H1 (cell line): ENCODE measurements around the gene TSEN34. TPM values are rescaled to one million over a fixed set of nuclear protein-coding genes. Genes with fewer than 3 reads are reported as not detected.

ENCODE experiments used
- CTCF ChIA-PET: fragments of 300-600 bp; sonication (Branson Sonifier 250); formaldehyde crosslinking; loops from one replicate; lab custom pipeline; 2021; ENCODE audit not compliant: partially characterized antibody; lab: Charles Lee
- POLR2A ChIA-PET: fragments of 300-600 bp; sonication (Branson Sonifier 250); formaldehyde crosslinking; loops from one replicate; lab custom pipeline; 2021; ENCODE audit warnings: inconsistent platforms; ENCODE audit not compliant: partially characterized antibody; lab: Charles Lee
- DNase-seq, 2 experiments: peaks; one replicate each; pipeline versions ENCODE4 v3.0.0 to v3.0.0-alpha.2; 2010 to 2022; ENCODE audit warnings: low spot score in 2 of 2, low read depth in 1 of 2, mixed read lengths in 1 of 2
- FAIRE-seq: peaks from 2 replicates; lab custom pipeline; 2011; peaks lifted over from hg19 to GRCh38; lab: Jason Lieb, UNC
- H2AFZ ChIP-seq: 2 replicates; pipeline ENCODE4 v1.8.1; 2012; ENCODE audit warnings: low read length, inconsistent platforms
- H2AK5ac ChIP-seq: 2 replicates; pipeline ENCODE4 v1.6.1; 2013; ENCODE audit warnings: low read depth, low read length
- H2BK120ac ChIP-seq: replicated peaks from 2 replicates; pipeline ENCODE3; 2013; ENCODE audit warnings: low read depth, low read length, inconsistent platforms
- H2BK12ac ChIP-seq: 2 replicates; pipeline ENCODE4 v1.6.1; 2013; ENCODE audit warnings: low read depth, low read length
- H2BK15ac ChIP-seq: 2 replicates; pipeline ENCODE4 v1.6.1; 2013; ENCODE audit warnings: low read length
- H2BK20ac ChIP-seq: 2 replicates; pipeline ENCODE4 v1.6.1; 2013; ENCODE audit warnings: low read length
- H2BK5ac ChIP-seq: 2 replicates; pipeline ENCODE4 v1.6.1; 2013; ENCODE audit warnings: low read depth, low read length
- H3K14ac ChIP-seq: 2 replicates; pipeline ENCODE4 v1.6.1; 2013; ENCODE audit warnings: inconsistent platforms; ENCODE audit not compliant: insufficient read length
- H3K18ac ChIP-seq: 2 replicates; pipeline ENCODE4 v1.6.1; 2013; ENCODE audit warnings: low read length; ENCODE audit errors: extremely low read depth
- H3K23ac ChIP-seq: 2 replicates; pipeline ENCODE4 v1.6.1; 2013; ENCODE audit warnings: inconsistent platforms; ENCODE audit not compliant: insufficient read length
- H3K23me2 ChIP-seq: 2 replicates; pipeline ENCODE4 v1.6.1; 2013; ENCODE audit warnings: low read depth, low read length
- H3K27ac ChIP-seq: 2 replicates; pipeline ENCODE4 v1.6.1; 2011; ENCODE audit warnings: low read depth, low read length, inconsistent platforms
- H3K27me3 ChIP-seq, 4 experiments: replicated peaks in 1 of 4; 1 replicate in 1 of 4; 2 replicates in 3 of 4; pipeline versions ENCODE4 v1.6.1 to v1.8.1; 2011 to 2013; ENCODE audit warnings: low read length in 3 of 4, mild to moderate bottlenecking in 3 of 4, inconsistent platforms in 2 of 4, mixed read lengths in 2 of 4, moderate library complexity in 1 of 4; ENCODE audit not compliant: control insufficient read depth in 3 of 4, insufficient read depth in 3 of 4; ENCODE audit errors: extremely low read depth in 1 of 4
- H3K36me3 ChIP-seq, 4 experiments: 2 replicates each; pipeline versions ENCODE4 v1.6.1 to v1.8.1; 2011 to 2013; ENCODE audit warnings: mild to moderate bottlenecking in 4 of 4, low read length in 3 of 4, moderate library complexity in 2 of 4, control low read depth in 1 of 4, inconsistent platforms in 1 of 4; ENCODE audit not compliant: insufficient read depth in 4 of 4, control insufficient read depth in 2 of 4
- H3K4ac ChIP-seq: replicated peaks from 2 replicates; pipeline ENCODE3; 2013; ENCODE audit warnings: low read length, low read depth, mixed read lengths, inconsistent platforms; ENCODE audit not compliant: insufficient read length
- H3K4me1 ChIP-seq, 4 experiments: replicated peaks in 1 of 4; 1 replicate in 1 of 4; 2 replicates in 3 of 4; pipeline versions ENCODE4 v1.6.1 to v1.8.1; 2011 to 2013; ENCODE audit warnings: low read length in 3 of 4, inconsistent platforms in 2 of 4, mixed read lengths in 1 of 4; ENCODE audit not compliant: insufficient read depth in 4 of 4, control insufficient read depth in 3 of 4
- H3K4me2 ChIP-seq, 2 experiments: 2 replicates each; pipeline versions ENCODE4 v1.6.1 to v1.8.1; 2011 to 2013; ENCODE audit warnings: low read depth in 2 of 2, low read length in 2 of 2, control low read depth in 1 of 2, inconsistent platforms in 1 of 2, mild to moderate bottlenecking in 1 of 2; ENCODE audit not compliant: insufficient read depth in 1 of 2
- H3K4me3 ChIP-seq, 4 experiments: fragments of 200-600, 300-600 bp in 1 of 4; sonication (generic), shearing (Covaris generic), sonication (Bioruptor Twin) in 1 of 4; 2 replicates each; pipeline versions ENCODE4 v1.5.1 to v1.8.1; 2011 to 2016; ENCODE audit warnings: low read length in 4 of 4, low read depth in 3 of 4, control low read depth in 2 of 4, inconsistent platforms in 2 of 4, mild to moderate bottlenecking in 2 of 4, mixed read lengths in 1 of 4, moderate library complexity in 1 of 4; ENCODE audit not compliant: insufficient read depth in 2 of 4; ENCODE audit errors: extremely low read depth in 1 of 4
- H3K56ac ChIP-seq: replicated peaks from 2 replicates; pipeline ENCODE3; 2013; ENCODE audit warnings: low read depth, mild to moderate bottlenecking, mixed read lengths, low read length, inconsistent platforms; ENCODE audit not compliant: insufficient read length
- H3K79me1 ChIP-seq: 2 replicates; pipeline ENCODE4 v1.6.1; 2013; ENCODE audit warnings: low read depth, low read length, control low read depth
- H3K79me2 ChIP-seq, 2 experiments: 2 replicates each; pipeline versions ENCODE4 v1.6.1 to v1.8.1; 2012 to 2013; ENCODE audit warnings: low read length in 2 of 2, mild to moderate bottlenecking in 2 of 2, inconsistent platforms in 1 of 2; ENCODE audit not compliant: insufficient read depth in 2 of 2, control insufficient read depth in 1 of 2
- H3K9ac ChIP-seq, 4 experiments: replicated peaks in 1 of 4; 1 replicate in 1 of 4; 2 replicates in 3 of 4; pipeline versions ENCODE4 v1.6.1 to v1.8.1; 2011 to 2013; ENCODE audit warnings: low read depth in 3 of 4, low read length in 3 of 4, control low read depth in 2 of 4, mild to moderate bottlenecking in 2 of 4, moderate library complexity in 2 of 4, inconsistent platforms in 1 of 4; ENCODE audit errors: extremely low read depth in 1 of 4
- H3K9me3 ChIP-seq, 2 experiments: 2 replicates each; pipeline versions ENCODE4 v1.6.1 to v1.8.1; 2012 to 2013; ENCODE audit warnings: mild to moderate bottlenecking in 2 of 2, moderate library complexity in 2 of 2, control low read depth in 1 of 2, inconsistent platforms in 1 of 2, low read depth in 1 of 2, low read length in 1 of 2, mixed read lengths in 1 of 2; ENCODE audit not compliant: insufficient read depth in 2 of 2
- H4K20me1 ChIP-seq, 2 experiments: replicated peaks in 1 of 2; 2 replicates each; pipeline versions ENCODE3 to v1.8.1; 2011 to 2013; ENCODE audit warnings: inconsistent platforms in 2 of 2, low read length in 2 of 2, mild to moderate bottlenecking in 1 of 2; ENCODE audit not compliant: insufficient read depth in 2 of 2, control insufficient read depth in 1 of 2
- H4K5ac ChIP-seq: 2 replicates; pipeline ENCODE4 v1.6.1; 2013; ENCODE audit warnings: low read length, low read depth, mixed read lengths, inconsistent platforms; ENCODE audit not compliant: insufficient read length
- H4K8ac ChIP-seq: 2 replicates; pipeline ENCODE4 v1.8.0; 2013; ENCODE audit warnings: mild to moderate bottlenecking, moderate library complexity, low read length, inconsistent platforms; ENCODE audit not compliant: insufficient read depth; ENCODE audit errors: extremely low read depth
- H4K91ac ChIP-seq: replicated peaks from 2 replicates; pipeline ENCODE3; 2013; ENCODE audit warnings: low read length, mixed read lengths, inconsistent platforms; ENCODE audit not compliant: insufficient read length
- ASH2L ChIP-seq: fragments of 200-600, 300-600 bp; sonication (generic); IDR thresholded peaks from one replicate; pipeline ENCODE4 v1.7.1; 2017; ENCODE audit warnings: low read length
- JUND ChIP-seq: IDR thresholded peaks from 2 replicates; pipeline ENCODE4 v1.6.1; 2011; ENCODE audit warnings: mild to moderate bottlenecking, improper control_type of control experiment, low read length
- KDM5A ChIP-seq: fragments of 200-600 bp; IDR thresholded peaks from 2 replicates; pipeline ENCODE4 v1.7.1; 2012; ENCODE audit warnings: mild to moderate bottlenecking, low read length, inconsistent platforms, mixed read lengths
- POLR2A ChIP-seq, 2 experiments: IDR thresholded peaks; 1 replicate in 1 of 2; 2 replicates in 1 of 2; pipeline ENCODE4 v1.6.1; 2011; ENCODE audit warnings: low read depth in 2 of 2, low read length in 2 of 2, mild to moderate bottlenecking in 2 of 2; ENCODE audit errors: control extremely low read depth in 1 of 2
- POLR2AphosphoS5 ChIP-seq: IDR thresholded peaks from 2 replicates; pipeline ENCODE4 v1.6.1; 2011; ENCODE audit warnings: low read depth, low read length
- TAF7 ChIP-seq: optimal IDR thresholded peaks from 2 replicates; pipeline ENCODE3; 2011; ENCODE audit warnings: low read depth, mild to moderate bottlenecking, inconsistent platforms, low read length, moderate library complexity, borderline replicate concordance
- WGBS, 2 experiments: shearing (Covaris generic) in 1 of 2; methylation state at CpG; one replicate each; pipeline versions ENCODE4 v1.1.6 to v1.1.7; 2013 to 2015; ENCODE audit warnings: low lambda C conversion rate in 2 of 2, mixed read lengths in 2 of 2, inconsistent platforms in 1 of 2, low coverage in 1 of 2, missing lambda C conversion rate in 1 of 2; ENCODE audit not compliant: insufficient replicate concordance in 2 of 2, insufficient coverage in 1 of 2, insufficient read length in 1 of 2; ENCODE audit errors: extremely low coverage in 1 of 2, missing lambda C conversion rate in 1 of 2; 5-methylcytosine and 5-hydroxymethylcytosine counted together
- polyA plus RNA-seq, 7 experiments: library from polyadenylated mRNA; depleted of rRNA in 3 of 7; stranded (reverse) in 5 of 7; unstranded in 2 of 7; fragments of >200 nt in 5 of 7; fragments of 200-250 nt in 2 of 7; gene quantifications; 1 replicate in 5 of 7; 2 replicates in 1 of 7; 4 replicates in 1 of 7; pipeline versions ENCODE4 v1.2.1 to v1.2.3, GENCODE V29; 2011 to 2013; ENCODE audit warnings: missing spikeins in 2 of 7, mixed read lengths in 2 of 7
- total RNA-seq: library from RNA; stranded (reverse); fragmentation: NEBNext Ultra II Directional; extraction: Animal tissue kit (Norgen Biotek cat#: 25700); gene quantifications from 2 replicates; pipeline ENCODE4 v1.2.1, GENCODE V29; 2021

TSEN34 gene
- total and polyA plus RNA-seq, 2 of the 8 experiments (the other 6 are each of a cell fraction or from before 2014, with no cell fraction given): 22.5 to 52.3 TPM

GRCh38 chr19:54203151-54203611, 12.1 kb downstream of the TSEN34 start:
- no peak overlapping the region for H4K5ac ChIP-seq
- peaks cover 12 to 25% (median 17%) of the 10 kb centered on the region in 4 experiments for H3K4me1 ChIP-seq
- peak overlapping the region; percentile 20 to 81 (median 64); a peak in 4 of 7 replicates for H3K9ac ChIP-seq
- H2AK5ac ChIP-seq: no peak overlapping the region
- no peaks in the 10 kb centered on the region for H3K9me3 ChIP-seq
- H2BK5ac ChIP-seq: no peak overlapping the region
- H3K79me2 ChIP-seq: peaks cover 32 to 64% of the 10 kb centered on the region in 2 experiments
- no peak overlapping the region for H3K27ac ChIP-seq
- TF ChIP-seq POLR2A (IDR thresholded peaks at IDR 0.05; ENCODE audit: control extremely low read depth in 1 of 2, low read depth in 2 of 2, low read length in 2 of 2) (peak in 1 of 2 experiments; percentile 73; a peak in 2 of 3 replicates), JUND (no peak), TAF7 (peak; percentile 11), POLR2AphosphoS5 (peak; percentile 56), ASH2L (no peak), KDM5A (no peak)
- H4K91ac ChIP-seq: no peak overlapping the region
- H3K4me2 ChIP-seq: peak overlapping the region; percentile 60 to 90
- H2BK12ac ChIP-seq: no peak overlapping the region
- ChIA-PET CTCF (interaction anchor here (0.5 to 2.9 kb wide), 4 partner anchors 30 to 114 kb away, joined by 3 to 7 read pairs (median 4); partner anchors contain the start of gene TMC4), POLR2A (interaction anchor here (0.8 to 28.7 kb wide), 15 partner anchors 4 to 261 kb away, joined by 3 to 909 read pairs (median 5); partner anchors contain the start of genes LILRB3, MBOAT7, RPS9 and TMC4)
- DNase-seq (no peak), FAIRE-seq (no peak)
- H4K8ac ChIP-seq: no peak overlapping the region
- no peak overlapping the region for H2AFZ ChIP-seq
- H3K56ac ChIP-seq: no peak overlapping the region
- no peak overlapping the region for H2BK20ac ChIP-seq
- H3K4ac ChIP-seq: no peak overlapping the region
- peaks cover 55 to 58% of the 10 kb centered on the region in 2 experiments for H4K20me1 ChIP-seq
- H3K23me2 ChIP-seq: peaks cover 20% of the 10 kb centered on the region
- no peak overlapping the region for H2BK120ac ChIP-seq
- peaks cover 20% of the 10 kb centered on the region for H3K79me1 ChIP-seq
- H3K27me3 ChIP-seq: no peaks in the 10 kb centered on the region
- 84% methylated on average over 9 of the region's 9 CpGs; no CpG with 5 or more reads in 1 of the 2 experiments for WGBS, 2 experiments
- peaks cover 46 to 70% (median 62%) of the 10 kb centered on the region in 4 experiments for H3K36me3 ChIP-seq
- no peak overlapping the region for H3K14ac ChIP-seq
- no peak overlapping the region for H2BK15ac ChIP-seq
- H3K4me3 ChIP-seq: peak overlapping the region in 3 of 4 experiments; percentile 7 to 96 (median 81); a peak in 4 of 8 replicates
- H3K18ac ChIP-seq: no peak overlapping the region
- H3K23ac ChIP-seq: no peak overlapping the region
